Mesendoderm (in vitro differentiated cells): ENCODE measurements around the gene EBF3. TPM values are rescaled to one million over a fixed set of nuclear protein-coding genes. Genes with fewer than 3 reads are reported as not detected.

ENCODE experiments used
- DNase-seq: peaks from one replicate; pipeline ENCODE4 v3.0.0; 2013
- H2AK5ac ChIP-seq: 2 replicates; pipeline ENCODE4 v1.6.1; 2013; ENCODE audit warnings: low read length, inconsistent platforms
- H2BK120ac ChIP-seq: 2 replicates; pipeline ENCODE4 v1.6.1; 2013; ENCODE audit warnings: low read depth, mild to moderate bottlenecking, low read length, moderate library complexity, mixed read lengths
- H2BK15ac ChIP-seq: replicated peaks from 2 replicates; pipeline ENCODE4 v1.6.1; 2013; ENCODE audit warnings: low read depth, mild to moderate bottlenecking, moderate library complexity
- H2BK5ac ChIP-seq: 2 replicates; pipeline ENCODE4 v1.6.1; 2013; ENCODE audit warnings: low read length, inconsistent platforms
- H3K18ac ChIP-seq: 2 replicates; pipeline ENCODE4 v1.6.1; 2013; ENCODE audit warnings: mild to moderate bottlenecking, low read length, mixed read lengths
- H3K23ac ChIP-seq: one replicate; pipeline ENCODE4 v1.6.1; 2013; ENCODE audit warnings: low read length
- H3K27ac ChIP-seq: 2 replicates; pipeline ENCODE4 v1.5.1; 2013; ENCODE audit warnings: low read depth, mild to moderate bottlenecking, inconsistent platforms, low read length, moderate library complexity
- H3K27me3 ChIP-seq: 2 replicates; pipeline ENCODE4 v1.6.1; 2013; ENCODE audit warnings: low read length, control low read depth, mild to moderate bottlenecking, inconsistent platforms; ENCODE audit not compliant: insufficient read depth, poor library complexity
- H3K36me3 ChIP-seq: 2 replicates; pipeline ENCODE4 v1.6.1; 2013; ENCODE audit warnings: low read length, inconsistent platforms; ENCODE audit not compliant: control insufficient read depth, insufficient read depth
- H3K4ac ChIP-seq: one replicate; pipeline ENCODE4 v1.6.1; 2013; ENCODE audit warnings: low read depth, mild to moderate bottlenecking, low read length, moderate library complexity
- H3K4me1 ChIP-seq: 2 replicates; pipeline ENCODE4 v1.6.1; 2013; ENCODE audit warnings: low read depth, low read length, inconsistent platforms; ENCODE audit not compliant: control insufficient read depth
- H3K4me2 ChIP-seq: 2 replicates; pipeline ENCODE4 v1.6.1; 2013; ENCODE audit warnings: low read length
- H3K4me3 ChIP-seq: 2 replicates; pipeline ENCODE4 v1.5.1; 2013; ENCODE audit warnings: mild to moderate bottlenecking, low read length
- H3K56ac ChIP-seq: one replicate; pipeline ENCODE4 v1.6.1; 2013; ENCODE audit warnings: low read length
- H3K79me1 ChIP-seq: 2 replicates; pipeline ENCODE4 v1.6.1; 2013; ENCODE audit warnings: low read length, inconsistent platforms
- H3K79me2 ChIP-seq: 2 replicates; pipeline ENCODE4 v1.6.1; 2013; ENCODE audit warnings: mild to moderate bottlenecking, low read length; ENCODE audit not compliant: control insufficient read depth, insufficient read depth
- H3K9ac ChIP-seq: 2 replicates; pipeline ENCODE4 v1.6.1; 2013; ENCODE audit warnings: low read length, inconsistent platforms
- H4K5ac ChIP-seq: one replicate; pipeline ENCODE4 v1.6.1; 2013; ENCODE audit warnings: low read length
- H4K8ac ChIP-seq: one replicate; pipeline ENCODE4 v1.6.1; 2013; ENCODE audit warnings: low read depth, mild to moderate bottlenecking, control low read depth, low read length, moderate library complexity
- WGBS: extraction: QIAGEN DNeasy Blood & Tissue Kit; methylation state at CpG from one replicate; pipeline ENCODE4 v1.1.7; 2013; ENCODE audit warnings: low lambda C conversion rate, missing lambda C conversion rate; ENCODE audit not compliant: insufficient coverage; ENCODE audit errors: extremely low coverage; 5-methylcytosine and 5-hydroxymethylcytosine counted together
- polyA plus RNA-seq, 2 experiments: library from polyadenylated mRNA; stranded (reverse); fragments of 200-250 nt; gene quantifications; one replicate each; pipeline ENCODE4 v1.2.3, GENCODE V29; 2013

EBF3 gene, protein sequence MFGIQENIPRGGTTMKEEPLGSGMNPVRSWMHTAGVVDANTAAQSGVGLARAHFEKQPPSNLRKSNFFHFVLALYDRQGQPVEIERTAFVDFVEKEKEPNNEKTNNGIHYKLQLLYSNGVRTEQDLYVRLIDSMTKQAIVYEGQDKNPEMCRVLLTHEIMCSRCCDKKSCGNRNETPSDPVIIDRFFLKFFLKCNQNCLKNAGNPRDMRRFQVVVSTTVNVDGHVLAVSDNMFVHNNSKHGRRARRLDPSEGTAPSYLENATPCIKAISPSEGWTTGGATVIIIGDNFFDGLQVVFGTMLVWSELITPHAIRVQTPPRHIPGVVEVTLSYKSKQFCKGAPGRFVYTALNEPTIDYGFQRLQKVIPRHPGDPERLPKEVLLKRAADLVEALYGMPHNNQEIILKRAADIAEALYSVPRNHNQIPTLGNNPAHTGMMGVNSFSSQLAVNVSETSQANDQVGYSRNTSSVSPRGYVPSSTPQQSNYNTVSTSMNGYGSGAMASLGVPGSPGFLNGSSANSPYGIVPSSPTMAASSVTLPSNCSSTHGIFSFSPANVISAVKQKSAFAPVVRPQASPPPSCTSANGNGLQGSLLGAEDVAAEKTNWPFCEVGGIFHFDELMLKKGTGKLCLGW
- 0.87 TPM for polyA plus RNA-seq (2013, experiment 1 of 2)
- 0.76 TPM for polyA plus RNA-seq (2013, experiment 2 of 2)

DNA sequence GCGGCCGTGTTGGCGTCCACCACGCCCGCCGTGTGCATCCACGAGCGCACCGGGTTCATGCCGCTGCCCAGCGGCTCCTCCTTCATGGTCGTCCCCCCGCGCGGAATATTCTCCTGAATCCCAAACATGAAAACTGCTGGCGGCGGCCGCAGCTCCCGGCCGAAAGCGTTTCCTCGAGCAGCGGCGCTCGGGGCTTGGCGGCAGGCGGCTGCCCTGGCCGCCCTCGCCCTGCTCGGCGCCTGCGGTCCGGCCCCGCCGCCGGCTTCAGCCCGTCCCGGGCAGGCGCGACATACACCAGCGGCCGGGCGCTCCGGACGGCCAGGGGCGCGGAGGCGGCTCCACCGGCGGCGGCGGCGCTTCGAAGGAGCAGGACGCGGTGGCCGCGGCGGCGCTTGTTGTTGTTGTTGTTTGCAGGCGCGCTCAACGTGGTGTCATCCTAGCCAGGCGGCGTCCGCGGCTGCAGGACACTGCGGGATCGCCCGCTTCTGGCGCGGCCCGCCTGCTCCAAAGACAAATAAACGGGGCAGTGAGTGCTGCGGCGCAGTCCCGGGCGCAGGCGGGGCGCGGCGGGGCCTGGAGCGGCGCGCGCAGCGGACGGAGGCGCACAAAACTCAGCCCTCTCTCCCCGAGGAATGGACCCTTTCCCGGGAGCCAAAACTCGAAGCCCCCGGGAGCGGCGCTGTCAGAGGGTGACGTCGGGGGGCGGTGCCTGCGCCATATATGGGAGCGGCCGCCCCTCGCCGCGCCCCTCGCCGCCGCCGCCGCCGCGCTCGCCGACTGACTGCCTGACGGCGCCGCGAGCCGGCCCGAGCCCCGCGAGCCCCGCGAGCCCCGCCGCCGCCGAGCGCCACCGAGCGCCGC is at the start of gene EBF3:
Gene EBF3 (minus strand): TSS at position 634 of the 861 bp plus-strand sequence. CDS start 506 bp downstream, at position 128.
- Histone ChIP-seq H3K79me1 (no peaks in the 10 kb centered on the region), H3K79me2 (no peaks in the 10 kb centered on the region), H2BK120ac (no peak within 1 kb of the TSS), H3K4me3 (peak within 1 kb of the TSS; percentile 30), H4K8ac (no peak within 1 kb of the TSS), H2BK5ac (no peak within 1 kb of the TSS), H2AK5ac (no peak within 1 kb of the TSS), H3K23ac (peak within 1 kb of the TSS; percentile 6), H3K27ac (no peak within 1 kb of the TSS), H3K4me2 (peak within 1 kb of the TSS; percentile 79), H3K27me3 (peaks cover 64% of the 10 kb centered on the region), H3K4ac (no peak within 1 kb of the TSS), H3K56ac (peak within 1 kb of the TSS; percentile 73), H3K4me1 (no peaks in the 10 kb centered on the region), H3K36me3 (no peaks in the 10 kb centered on the region), H2BK15ac (no peak within 1 kb of the TSS), H4K5ac (no peak within 1 kb of the TSS), H3K18ac (no peak within 1 kb of the TSS), H3K9ac (peak within 1 kb of the TSS; percentile 36)
- no CpG with 5 or more reads among the region's 131 CpGs for WGBS
- peak; percentile 92 for DNase-seq

DNA sequence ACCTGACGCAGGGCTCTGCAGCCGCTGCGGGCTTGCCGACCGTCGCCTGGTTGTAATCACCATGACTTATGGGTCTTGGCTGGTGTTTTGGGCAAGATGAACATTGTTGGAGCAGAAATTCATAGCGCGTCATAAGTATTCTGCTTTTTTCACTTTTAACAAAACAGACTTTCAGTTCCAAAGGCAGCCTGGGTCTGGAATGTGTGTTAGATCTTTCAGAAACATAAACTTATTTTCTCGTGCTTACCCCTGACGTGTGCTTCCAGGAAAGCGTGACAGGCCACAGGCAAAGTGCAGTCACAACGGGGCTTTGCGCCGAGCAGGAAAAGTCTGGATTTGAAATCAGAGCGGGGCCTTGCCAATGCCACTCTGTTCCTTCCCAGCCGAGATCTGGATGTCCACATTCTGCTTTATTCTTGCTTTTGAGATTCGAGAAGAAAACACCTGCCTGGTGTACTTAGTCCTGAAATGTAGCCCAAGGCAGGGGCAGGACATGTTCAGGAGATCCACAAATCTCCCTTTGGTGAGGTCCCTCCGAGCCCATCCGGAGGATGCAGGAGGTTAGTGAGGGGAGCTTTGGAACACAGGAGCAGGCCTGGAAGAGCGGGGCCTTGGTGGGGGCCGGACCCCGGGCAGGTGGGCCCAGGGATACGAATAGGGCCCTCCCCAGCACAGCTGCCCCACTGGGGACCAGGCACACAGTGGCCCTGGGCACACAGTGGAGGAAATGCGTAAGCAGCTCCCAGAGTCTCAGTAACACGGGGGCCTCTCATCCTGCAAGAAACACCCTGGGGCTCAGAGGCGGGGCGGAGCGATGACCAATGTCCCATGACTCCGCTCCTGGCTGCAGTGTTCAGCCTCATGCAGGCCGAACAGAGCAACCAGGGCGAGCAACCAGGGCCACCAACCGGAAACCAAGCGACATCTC is 49.5 kb upstream of the EBF3 start:
- Histone ChIP-seq H3K79me2 (no peaks in the 10 kb centered on the region), H4K8ac (no peak overlapping the region), H3K27ac (no peak overlapping the region), H3K4me1 (no peaks in the 10 kb centered on the region), H3K36me3 (no peaks in the 10 kb centered on the region), H3K4me3 (no peak overlapping the region), H3K4ac (no peak overlapping the region), H2BK120ac (no peak overlapping the region), H3K4me2 (no peak overlapping the region), H3K27me3 (no peaks in the 10 kb centered on the region), H3K23ac (no peak overlapping the region), H2AK5ac (no peak overlapping the region), H4K5ac (no peak overlapping the region), H3K9ac (no peak overlapping the region), H2BK15ac (no peak overlapping the region), H3K79me1 (no peaks in the 10 kb centered on the region), H2BK5ac (no peak overlapping the region), H3K18ac (no peak overlapping the region), H3K56ac (no peak overlapping the region)
- no peak for DNase-seq
- no CpG with 5 or more reads among the region's 33 CpGs for WGBS

GRCh38 chr10:130012129-130012528 is 48.1 kb upstream of the EBF3 start:
- H3K18ac ChIP-seq = no peak overlapping the region
- no peak overlapping the region for H2AK5ac ChIP-seq
- no peaks in the 10 kb centered on the region for H3K36me3 ChIP-seq
- no peak overlapping the region for H2BK120ac ChIP-seq
- no peak overlapping the region for H3K23ac ChIP-seq
- H3K79me2 ChIP-seq = no peaks in the 10 kb centered on the region
- no CpG with 5 or more reads among the region's 12 CpGs for WGBS
- no peaks in the 10 kb centered on the region for H3K27me3 ChIP-seq
- H3K4me2 ChIP-seq = no peak overlapping the region
- no peaks in the 10 kb centered on the region for H3K4me1 ChIP-seq
- no peak overlapping the region for H2BK5ac ChIP-seq
- H3K56ac ChIP-seq = no peak overlapping the region
- H4K8ac ChIP-seq = no peak overlapping the region
- no peak overlapping the region for H2BK15ac ChIP-seq
- no peak overlapping the region for H4K5ac ChIP-seq
- no peak overlapping the region for H3K9ac ChIP-seq
- H3K27ac ChIP-seq = no peak overlapping the region
- no peak for DNase-seq
- no peak overlapping the region for H3K4ac ChIP-seq
- H3K79me1 ChIP-seq = no peaks in the 10 kb centered on the region
- H3K4me3 ChIP-seq = no peak overlapping the region

GRCh38 chr10:130010653-130011052 is 46.6 kb upstream of the EBF3 start:
- no peak overlapping the region for H2BK15ac ChIP-seq
- H3K79me1 ChIP-seq = no peaks in the 10 kb centered on the region
- no peak overlapping the region for H3K4me3 ChIP-seq
- no peak overlapping the region for H3K56ac ChIP-seq
- no peaks in the 10 kb centered on the region for H3K79me2 ChIP-seq
- H3K9ac ChIP-seq = no peak overlapping the region
- H3K4ac ChIP-seq = no peak overlapping the region
- H3K36me3 ChIP-seq = no peaks in the 10 kb centered on the region
- H2BK5ac ChIP-seq = no peak overlapping the region
- no peaks in the 10 kb centered on the region for H3K27me3 ChIP-seq
- no peaks in the 10 kb centered on the region for H3K4me1 ChIP-seq
- H2AK5ac ChIP-seq = no peak overlapping the region
- H3K4me2 ChIP-seq = no peak overlapping the region
- no CpG with 5 or more reads among the region's 6 CpGs for WGBS
- H3K27ac ChIP-seq = no peak overlapping the region
- H4K8ac ChIP-seq = no peak overlapping the region
- DNase-seq = no peak
- no peak overlapping the region for H2BK120ac ChIP-seq
- no peak overlapping the region for H3K18ac ChIP-seq
- no peak overlapping the region for H3K23ac ChIP-seq
- no peak overlapping the region for H4K5ac ChIP-seq

GRCh38 chr10:130009228-130009627 is 45.2 kb upstream of the EBF3 start:
- H2BK5ac ChIP-seq = no peak overlapping the region
- H3K79me1 ChIP-seq = no peaks in the 10 kb centered on the region
- H2BK15ac ChIP-seq = no peak overlapping the region
- no peak overlapping the region for H3K4me3 ChIP-seq
- no peak overlapping the region for H4K5ac ChIP-seq
- H3K4me2 ChIP-seq = no peak overlapping the region
- H3K27ac ChIP-seq = no peak overlapping the region
- H3K23ac ChIP-seq = no peak overlapping the region
- no peak overlapping the region for H3K18ac ChIP-seq
- DNase-seq = no peak
- H3K56ac ChIP-seq = no peak overlapping the region
- no peak overlapping the region for H4K8ac ChIP-seq
- H3K9ac ChIP-seq = no peak overlapping the region
- no peak overlapping the region for H3K4ac ChIP-seq
- WGBS = no CpG with 5 or more reads among the region's 9 CpGs
- H3K27me3 ChIP-seq = no peaks in the 10 kb centered on the region
- H2BK120ac ChIP-seq = no peak overlapping the region
- H3K79me2 ChIP-seq = no peaks in the 10 kb centered on the region
- no peaks in the 10 kb centered on the region for H3K36me3 ChIP-seq
- no peak overlapping the region for H2AK5ac ChIP-seq
- H3K4me1 ChIP-seq = no peaks in the 10 kb centered on the region
